Keratinocyte (primary cell): ENCODE measurements around the gene AKAP13.

ENCODE experiments used
- EZH2 ChIP-seq: IDR thresholded peaks from one replicate; pipeline ENCODE4 v1.6.1; 2012; ENCODE audit warnings: inconsistent platforms, mild to moderate bottlenecking, low read length, moderate library complexity
- TF ChIP-seq, protein P1 (sequence below), 3 experiments: IDR thresholded peaks in 1 of 3; conservative IDR thresholded peaks in 1 of 3; optimal IDR thresholded peaks in 1 of 3; 2 replicates in 2 of 3; 3 replicates in 1 of 3; pipeline versions ENCODE3 to v1.5.1; 2011; ENCODE audit warnings: low read length in 3 of 3, mild to moderate bottlenecking in 3 of 3, moderate library complexity in 2 of 3, control low read depth in 1 of 3, inconsistent platforms in 1 of 3; ENCODE audit not compliant: insufficient read depth in 2 of 3; ENCODE audit errors: extremely low read depth in 1 of 3

DNA sequence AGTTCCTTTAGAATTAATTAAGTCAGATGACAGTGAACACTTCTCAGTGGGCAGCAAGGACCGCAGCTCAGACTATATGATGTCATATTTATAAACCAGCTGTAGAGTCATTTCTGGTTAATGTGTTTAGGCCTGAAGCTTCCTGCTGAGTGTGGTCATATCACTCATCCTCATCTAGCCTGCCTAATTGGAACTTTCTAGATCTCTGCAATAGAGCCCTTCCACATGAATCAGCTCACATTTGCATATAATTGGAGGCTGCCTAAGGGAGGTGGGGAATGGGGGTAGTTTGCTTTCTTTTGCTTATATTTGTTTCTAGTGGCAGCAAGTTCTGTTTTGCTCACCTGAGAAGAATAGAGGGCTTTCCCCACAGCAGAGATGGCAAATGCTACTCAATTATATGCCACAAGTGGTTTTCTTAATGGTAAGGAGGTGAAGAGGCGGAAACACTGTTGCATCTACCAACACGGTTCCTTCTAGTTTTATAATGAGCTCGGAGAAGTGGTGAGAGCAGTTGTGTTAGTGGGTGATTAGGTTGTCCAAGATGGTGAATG lies 266.2 kb downstream of the AKAP13 start:
- TF ChIP-seq, protein P1, sequence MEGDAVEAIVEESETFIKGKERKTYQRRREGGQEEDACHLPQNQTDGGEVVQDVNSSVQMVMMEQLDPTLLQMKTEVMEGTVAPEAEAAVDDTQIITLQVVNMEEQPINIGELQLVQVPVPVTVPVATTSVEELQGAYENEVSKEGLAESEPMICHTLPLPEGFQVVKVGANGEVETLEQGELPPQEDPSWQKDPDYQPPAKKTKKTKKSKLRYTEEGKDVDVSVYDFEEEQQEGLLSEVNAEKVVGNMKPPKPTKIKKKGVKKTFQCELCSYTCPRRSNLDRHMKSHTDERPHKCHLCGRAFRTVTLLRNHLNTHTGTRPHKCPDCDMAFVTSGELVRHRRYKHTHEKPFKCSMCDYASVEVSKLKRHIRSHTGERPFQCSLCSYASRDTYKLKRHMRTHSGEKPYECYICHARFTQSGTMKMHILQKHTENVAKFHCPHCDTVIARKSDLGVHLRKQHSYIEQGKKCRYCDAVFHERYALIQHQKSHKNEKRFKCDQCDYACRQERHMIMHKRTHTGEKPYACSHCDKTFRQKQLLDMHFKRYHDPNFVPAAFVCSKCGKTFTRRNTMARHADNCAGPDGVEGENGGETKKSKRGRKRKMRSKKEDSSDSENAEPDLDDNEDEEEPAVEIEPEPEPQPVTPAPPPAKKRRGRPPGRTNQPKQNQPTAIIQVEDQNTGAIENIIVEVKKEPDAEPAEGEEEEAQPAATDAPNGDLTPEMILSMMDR (optimal IDR thresholded peaks at IDR 0.05 in 1 of 3, IDR thresholded peaks at IDR 0.05 in 1 of 3, conservative IDR thresholded peaks at IDR 0.05 in 1 of 3; ENCODE audit: extremely low read depth in 1 of 3, insufficient read depth in 2 of 3, low read length in 3 of 3) = no peak
- TF ChIP-seq EZH2 = no peak
